Lower leg skin (tissue), 4 donors: ENCODE data around the gene QPRT. TPM values are rescaled to one million over a fixed set of nuclear protein-coding genes. Genes with fewer than 3 reads are reported as not detected.

Experiments
- DNase-seq, 2 donors: peaks; one replicate each; pipeline ENCODE4 v3.0.0-alpha.2; 2019; ENCODE audit warnings: low spot score in 2 of 2
- H3K4me3 ChIP-seq: fragments of 200-600 bp; sonication (generic); 2 replicates; pipeline ENCODE4 v1.5.1; 2017; ENCODE audit warnings: mild to moderate bottlenecking, low read depth; ENCODE audit not compliant: poor library complexity, severe bottlenecking
- POLR2A ChIP-seq, 2 donors: fragments of 450-650 bp; IDR thresholded peaks; one replicate each; pipeline ENCODE4 v1.6.1; 2016 to 2017; ENCODE audit warnings: antibody characterized with exemption in 2 of 2, mild to moderate bottlenecking in 1 of 2, moderate library complexity in 1 of 2
- WGBS, 2 donors: methylation state at CpG; one replicate each; pipeline ENCODE4 v1.1.5; 2018; 5-methylcytosine and 5-hydroxymethylcytosine counted together
- intact Hi-C: fragments of 100-400 bp; cut with DNase I; formaldehyde crosslinking; loops from one replicate; pipeline ENCODE4 v1.15.0; 2023; ENCODE audit warnings: low total_unique reads
- total RNA-seq, 4 donors: library from RNA; depleted of rRNA; stranded (reverse); fragments of >200 nt; gene quantifications; one replicate each; pipeline ENCODE4 v1.1.0, GENCODE V29; 2016
- TF ChIP-seq, protein P1 (sequence below), 3 donors: fragments of 450-650 bp; IDR thresholded peaks; one replicate each; pipeline ENCODE4 v1.5.1; 2016; ENCODE audit warnings: antibody characterized with exemption in 3 of 3, mild to moderate bottlenecking in 3 of 3, moderate library complexity in 2 of 3

Gene QPRT
- total RNA-seq, 4 donors from 2014 or later = 1.9 to 3.6 (median 2.7) TPM

GRCh38 chr16:29710227-29711219 lies 31.5 kb downstream of the QPRT start:
- H3K4me3 ChIP-seq = no peak overlapping the region
- 43% methylated on average over 17 of the region's 17 CpGs for WGBS, 2 donors
- no peak for DNase-seq
- intact Hi-C loops = no loop called here
- TF ChIP-seq POLR2A (IDR thresholded peaks at IDR 0.05) = no peak
- TF ChIP-seq, protein P1, sequence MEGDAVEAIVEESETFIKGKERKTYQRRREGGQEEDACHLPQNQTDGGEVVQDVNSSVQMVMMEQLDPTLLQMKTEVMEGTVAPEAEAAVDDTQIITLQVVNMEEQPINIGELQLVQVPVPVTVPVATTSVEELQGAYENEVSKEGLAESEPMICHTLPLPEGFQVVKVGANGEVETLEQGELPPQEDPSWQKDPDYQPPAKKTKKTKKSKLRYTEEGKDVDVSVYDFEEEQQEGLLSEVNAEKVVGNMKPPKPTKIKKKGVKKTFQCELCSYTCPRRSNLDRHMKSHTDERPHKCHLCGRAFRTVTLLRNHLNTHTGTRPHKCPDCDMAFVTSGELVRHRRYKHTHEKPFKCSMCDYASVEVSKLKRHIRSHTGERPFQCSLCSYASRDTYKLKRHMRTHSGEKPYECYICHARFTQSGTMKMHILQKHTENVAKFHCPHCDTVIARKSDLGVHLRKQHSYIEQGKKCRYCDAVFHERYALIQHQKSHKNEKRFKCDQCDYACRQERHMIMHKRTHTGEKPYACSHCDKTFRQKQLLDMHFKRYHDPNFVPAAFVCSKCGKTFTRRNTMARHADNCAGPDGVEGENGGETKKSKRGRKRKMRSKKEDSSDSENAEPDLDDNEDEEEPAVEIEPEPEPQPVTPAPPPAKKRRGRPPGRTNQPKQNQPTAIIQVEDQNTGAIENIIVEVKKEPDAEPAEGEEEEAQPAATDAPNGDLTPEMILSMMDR (IDR thresholded peaks at IDR 0.05) = no peak

DNA sequence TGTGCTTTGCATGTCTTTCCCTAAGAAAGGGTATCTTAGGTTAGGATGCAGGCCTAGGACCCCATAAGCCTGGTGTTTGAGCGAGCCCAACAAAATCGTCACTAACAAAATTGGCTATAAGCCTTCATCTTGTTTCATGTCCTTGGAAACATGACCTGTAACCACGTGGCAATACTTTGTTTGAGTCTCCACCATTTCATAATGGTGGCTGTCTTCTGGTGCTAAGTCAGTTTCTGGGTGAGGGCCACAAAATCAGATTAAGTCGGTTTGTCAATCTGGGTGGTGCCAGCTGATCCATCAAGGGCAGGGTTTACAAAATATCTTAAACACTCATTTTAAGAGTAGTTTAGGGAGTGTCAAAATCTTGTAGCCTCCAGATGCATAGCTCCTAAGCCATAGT lies 33.8 kb downstream of the QPRT start:
- no peak for DNase-seq
- TF ChIP-seq, protein P1 (IDR thresholded peaks at IDR 0.05) = no peak
- no peak for TF ChIP-seq POLR2A (IDR thresholded peaks at IDR 0.05)
- intact Hi-C loops = no loop called here
- no peak overlapping the region for H3K4me3 ChIP-seq
- WGBS, 2 donors = 57 to 60% methylated on average over 4 of the region's 4 CpGs

DNA sequence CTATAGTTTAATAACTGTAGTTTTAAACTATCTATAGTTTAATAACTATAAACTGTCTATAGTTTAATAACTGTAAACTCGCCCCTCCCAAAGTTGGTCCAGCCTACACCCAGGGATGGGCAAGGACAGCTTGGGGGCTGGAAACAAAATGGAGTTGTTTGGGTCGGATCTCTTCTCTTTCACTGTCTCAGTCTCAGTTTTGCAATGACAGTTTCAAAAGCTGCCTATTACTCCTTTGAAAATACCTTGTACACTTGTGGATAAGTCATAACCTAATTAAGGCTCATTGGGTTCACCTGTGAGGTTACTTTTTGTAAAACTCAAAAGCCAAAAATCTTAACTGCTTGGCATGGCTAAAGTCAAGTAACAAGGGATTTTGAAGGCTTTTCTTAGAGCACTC lies 35.4 kb downstream of the QPRT start:
- no peak for TF ChIP-seq POLR2A (IDR thresholded peaks at IDR 0.05)
- TF ChIP-seq, protein P1 (IDR thresholded peaks at IDR 0.05) = no peak
- no peak overlapping the region for H3K4me3 ChIP-seq
- DNase-seq = no peak
- intact Hi-C loops = no loop called here
- WGBS, 2 donors = 71 to 82% methylated on average over 2 of the region's 2 CpGs

DNA sequence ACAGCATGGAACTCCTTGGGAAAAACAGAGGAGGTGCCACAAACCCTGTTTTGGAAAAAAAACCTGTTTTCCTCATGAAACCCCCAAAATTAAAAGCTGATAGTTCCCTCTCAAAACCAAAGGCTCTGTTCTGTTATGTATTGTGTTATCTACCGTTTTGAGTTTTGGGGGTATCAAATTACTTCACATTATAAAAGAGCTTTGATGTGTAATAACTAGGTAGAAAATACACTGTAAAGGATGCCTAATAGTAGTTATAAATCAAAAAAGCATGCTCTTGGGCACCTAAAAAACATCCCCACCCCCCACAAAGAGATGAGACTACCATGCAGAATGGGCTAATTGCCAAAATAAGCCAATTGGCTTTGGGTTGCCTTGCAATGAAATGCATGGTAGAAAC lies 36.0 kb downstream of the QPRT start:
- intact Hi-C loops = no loop called here
- TF ChIP-seq, protein P1 (IDR thresholded peaks at IDR 0.05) = no peak
- no peak for TF ChIP-seq POLR2A (IDR thresholded peaks at IDR 0.05)

DNA sequence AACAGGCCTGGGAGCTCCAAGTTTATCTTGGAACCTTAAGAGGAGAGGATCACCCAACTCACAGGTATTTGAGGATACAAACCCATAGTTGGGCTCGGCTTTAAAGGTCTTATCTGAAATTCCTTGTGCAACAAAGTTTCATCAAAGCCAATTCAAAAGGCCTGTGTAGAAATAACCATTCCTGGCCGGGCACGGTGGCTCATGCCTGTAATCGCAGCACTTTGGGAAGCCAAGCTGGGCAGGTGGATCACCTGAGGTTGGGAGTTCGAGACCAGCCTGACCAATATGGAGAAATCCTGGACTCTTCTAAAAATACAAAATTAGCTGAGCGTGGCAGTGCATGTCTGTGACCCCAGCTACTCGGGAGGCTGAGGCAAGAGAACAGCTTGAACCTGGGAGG lies 38.1 kb downstream of the QPRT start:
- 90 to 92% methylated on average over 7 of the region's 7 CpGs for whole genome bisulfite sequencing, 2 donors
- intact Hi-C loops = no loop called here
- H3K4me3 ChIP-seq = no peak overlapping the region
- no peak for DNase-seq
- no peak for TF ChIP-seq POLR2A (IDR thresholded peaks at IDR 0.05)
- TF ChIP-seq, protein P1 (IDR thresholded peaks at IDR 0.05) = no peak

More for the DNA sequence above, 36.0 kb downstream of the QPRT start:
- H3K4me3 ChIP-seq = no peak overlapping the region
- WGBS, 2 donors = 26 to 37% methylated on average over 1 of the region's 1 CpG
- DNase-seq = no peak
